ENCODE data around the gene GABRR3.

DNA sequence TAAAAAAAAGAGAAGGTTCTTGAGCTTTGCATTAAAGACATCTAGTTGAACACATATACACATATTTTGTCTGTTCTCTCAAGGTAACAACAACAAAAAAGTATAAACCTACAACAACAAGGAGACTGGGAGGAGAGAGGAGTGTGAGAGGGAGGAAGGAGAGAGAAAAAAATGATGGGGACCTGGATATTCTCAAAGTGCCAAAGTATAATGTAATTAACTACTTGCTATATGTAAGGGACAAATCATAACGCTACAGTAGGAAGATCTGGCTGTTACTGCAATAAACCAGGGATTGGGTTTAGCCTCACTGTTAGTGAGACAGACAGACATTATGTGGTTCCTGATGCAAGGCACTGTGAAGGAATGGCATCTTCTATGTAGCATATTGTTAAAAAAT, 14.2 kb upstream of the GABRR3 start:
- TF ChIP-seq POLR2A (IDR thresholded peaks at IDR 0.05) = no peak
- TF ChIP-seq, protein P1, sequence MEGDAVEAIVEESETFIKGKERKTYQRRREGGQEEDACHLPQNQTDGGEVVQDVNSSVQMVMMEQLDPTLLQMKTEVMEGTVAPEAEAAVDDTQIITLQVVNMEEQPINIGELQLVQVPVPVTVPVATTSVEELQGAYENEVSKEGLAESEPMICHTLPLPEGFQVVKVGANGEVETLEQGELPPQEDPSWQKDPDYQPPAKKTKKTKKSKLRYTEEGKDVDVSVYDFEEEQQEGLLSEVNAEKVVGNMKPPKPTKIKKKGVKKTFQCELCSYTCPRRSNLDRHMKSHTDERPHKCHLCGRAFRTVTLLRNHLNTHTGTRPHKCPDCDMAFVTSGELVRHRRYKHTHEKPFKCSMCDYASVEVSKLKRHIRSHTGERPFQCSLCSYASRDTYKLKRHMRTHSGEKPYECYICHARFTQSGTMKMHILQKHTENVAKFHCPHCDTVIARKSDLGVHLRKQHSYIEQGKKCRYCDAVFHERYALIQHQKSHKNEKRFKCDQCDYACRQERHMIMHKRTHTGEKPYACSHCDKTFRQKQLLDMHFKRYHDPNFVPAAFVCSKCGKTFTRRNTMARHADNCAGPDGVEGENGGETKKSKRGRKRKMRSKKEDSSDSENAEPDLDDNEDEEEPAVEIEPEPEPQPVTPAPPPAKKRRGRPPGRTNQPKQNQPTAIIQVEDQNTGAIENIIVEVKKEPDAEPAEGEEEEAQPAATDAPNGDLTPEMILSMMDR (IDR thresholded peaks at IDR 0.05) = no peak

Data from breast epithelium (tissue), 3 donors.